Measurements from ENCODE around the gene IL17D. TPM values are rescaled to one million over a fixed set of nuclear protein-coding genes. Genes with fewer than 3 reads are reported as not detected.
"Not testable (repeated sequence)": the region's sequence is repeated elsewhere in the genome, so short reads cannot be mapped to it uniquely, and the experiment has no call there.

The IL17D gene
- total and polyA plus RNA-seq, 2 donors from 2014 or later = 0.44 TPM; not detected in 1

- intact Hi-C loops (cut with DNase I) = no loop called here
Observed at GRCh38 chr13:20729633-20730585, 26.4 kb downstream of the IL17D start.

GRCh38 chr13:20738616-20739015, 35.1 kb downstream of the IL17D start:
- Histone ChIP-seq H3K36me3 (ENCODE audit: control insufficient read depth in 2 of 3, insufficient read depth in 3 of 3, low read length in 3 of 3) (no peaks in the 10 kb centered on the region), H3K9ac (ENCODE audit: low read length in 3 of 3) (no peak overlapping the region), H3K9me3 (ENCODE audit: control insufficient read depth in 2 of 3, insufficient read depth in 1 of 3, low read length in 3 of 3) (no peaks in the 10 kb centered on the region), H3K4me3 (ENCODE audit: low read length in 3 of 3) (no peak overlapping the region), H3K27me3 (ENCODE audit: control insufficient read depth, insufficient read depth, low read length) (no peaks in the 10 kb centered on the region), H3K4me1 (ENCODE audit: control insufficient read depth in 2 of 3, insufficient read depth in 2 of 3, low read depth in 1 of 3, low read length in 3 of 3) (no peaks in the 10 kb centered on the region), H3K27ac (ENCODE audit: low read depth in 2 of 2, low read length in 2 of 2) (no peak overlapping the region)
- intact Hi-C loops (cut with DNase I) = no loop called here
- TF ChIP-seq CTCF (IDR thresholded peaks at IDR 0.05; ENCODE audit: borderline replicate concordance, extremely low read depth, insufficient read depth) = no peak
- FAIRE-seq (no peak), DNase-seq (no peak)

More at GRCh38 chr13:20729633-20730585, 26.4 kb downstream of the IL17D start:
- no peak overlapping the region for H3K9ac ChIP-seq (ENCODE audit: low read length in 3 of 3)
- H3K9me3 ChIP-seq (ENCODE audit: control insufficient read depth in 2 of 3, insufficient read depth in 1 of 3, low read length in 3 of 3) = no peaks in the 10 kb centered on the region
- H3K27ac ChIP-seq (ENCODE audit: low read depth in 2 of 2, low read length in 2 of 2) = no peak overlapping the region
- H3K4me1 ChIP-seq (ENCODE audit: control insufficient read depth in 2 of 3, insufficient read depth in 2 of 3, low read depth in 1 of 3, low read length in 3 of 3) = no peaks in the 10 kb centered on the region
- no peak for DNase-seq
- FAIRE-seq = no peak
- H3K36me3 ChIP-seq (ENCODE audit: control insufficient read depth in 2 of 3, insufficient read depth in 3 of 3, low read length in 3 of 3) = no peaks in the 10 kb centered on the region
- no peaks in the 10 kb centered on the region for H3K27me3 ChIP-seq (ENCODE audit: control insufficient read depth, insufficient read depth, low read length)
- TF ChIP-seq CTCF (IDR thresholded peaks at IDR 0.05; ENCODE audit: borderline replicate concordance, extremely low read depth, insufficient read depth) = no peak
- no peak overlapping the region for H3K4me3 ChIP-seq (ENCODE audit: low read length in 3 of 3)

- DNase-seq = no peak
- Histone ChIP-seq H3K27ac (ENCODE audit: low read depth in 2 of 2, low read length in 2 of 2) (no peak overlapping the region), H3K9me3 (ENCODE audit: control insufficient read depth in 2 of 3, insufficient read depth in 1 of 3, low read length in 3 of 3) (no peaks in the 10 kb centered on the region), H3K4me1 (ENCODE audit: control insufficient read depth in 2 of 3, insufficient read depth in 2 of 3, low read depth in 1 of 3, low read length in 3 of 3) (no peaks in the 10 kb centered on the region), H3K4me3 (ENCODE audit: low read length in 3 of 3) (no peak overlapping the region), H3K9ac (ENCODE audit: low read length in 3 of 3) (no peak overlapping the region), H3K27me3 (ENCODE audit: control insufficient read depth, insufficient read depth, low read length) (no peaks in the 10 kb centered on the region), H3K36me3 (ENCODE audit: control insufficient read depth in 2 of 3, insufficient read depth in 3 of 3, low read length in 3 of 3) (no peaks in the 10 kb centered on the region)
- intact Hi-C loops (cut with DNase I) = no loop called here
- TF ChIP-seq CTCF (IDR thresholded peaks at IDR 0.05; ENCODE audit: borderline replicate concordance, extremely low read depth, insufficient read depth) = no peak
- FAIRE-seq = no peak
Observed at GRCh38 chr13:20740021-20740420, 36.5 kb downstream of the IL17D start.

GRCh38 chr13:20743830-20744404, 40.4 kb downstream of the IL17D start:
- DNase-seq; H3K27me3 ChIP-seq (ENCODE audit: control insufficient read depth, insufficient read depth, low read length); H3K27ac ChIP-seq (ENCODE audit: low read depth in 2 of 2, low read length in 2 of 2); intact Hi-C loops (cut with DNase I); H3K9me3 ChIP-seq (ENCODE audit: control insufficient read depth in 2 of 3, insufficient read depth in 1 of 3, low read length in 3 of 3); H3K4me3 ChIP-seq (ENCODE audit: low read length in 3 of 3); H3K9ac ChIP-seq (ENCODE audit: low read length in 3 of 3); H3K4me1 ChIP-seq (ENCODE audit: control insufficient read depth in 2 of 3, insufficient read depth in 2 of 3, low read depth in 1 of 3, low read length in 3 of 3); FAIRE-seq; H3K36me3 ChIP-seq (ENCODE audit: control insufficient read depth in 2 of 3, insufficient read depth in 3 of 3, low read length in 3 of 3): not testable (repeated sequence)
